Measurements from ENCODE around the gene HID1.

Gene HID1

DNA sequence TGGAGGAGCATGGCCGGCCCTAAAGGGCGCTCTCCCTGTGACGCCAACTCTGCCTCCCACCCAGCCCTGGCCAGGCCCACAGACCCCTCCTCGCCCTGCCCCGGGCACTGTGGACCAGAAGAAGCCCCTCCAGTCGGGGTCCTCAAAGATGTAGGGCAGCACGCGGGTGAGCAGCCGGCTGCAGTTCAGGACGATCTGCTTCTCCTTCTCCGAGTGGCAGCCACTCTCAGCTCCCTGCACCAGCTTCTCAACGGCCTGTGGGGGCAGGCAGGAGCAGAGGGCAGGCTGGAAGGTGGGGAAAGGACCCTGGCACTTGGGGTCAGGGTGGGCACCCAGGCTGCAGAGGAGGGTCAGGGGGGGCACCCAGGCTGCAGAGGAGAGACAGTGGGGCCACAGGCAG lies 8.9 kb downstream of the HID1 start:
- H3K27ac ChIP-seq = no peak overlapping the region
- H3K9me3 ChIP-seq = no peaks in the 10 kb centered on the region
- no peaks in the 10 kb centered on the region for H3K36me3 ChIP-seq
- peaks cover 47% of the 10 kb centered on the region for H3K27me3 ChIP-seq
- TF ChIP-seq CTCF (IDR thresholded peaks at IDR 0.05) = no peak
- peaks cover 0 to 6% of the 10 kb centered on the region in 2 experiments for H3K4me1 ChIP-seq (ENCODE audit: control insufficient read depth in 1 of 2, insufficient read depth in 1 of 2, low read depth in 1 of 2, low read length in 1 of 2)
- no peak overlapping the region for H3K4me3 ChIP-seq (ENCODE audit: low read depth in 1 of 2, low read length in 1 of 2)

DNA sequence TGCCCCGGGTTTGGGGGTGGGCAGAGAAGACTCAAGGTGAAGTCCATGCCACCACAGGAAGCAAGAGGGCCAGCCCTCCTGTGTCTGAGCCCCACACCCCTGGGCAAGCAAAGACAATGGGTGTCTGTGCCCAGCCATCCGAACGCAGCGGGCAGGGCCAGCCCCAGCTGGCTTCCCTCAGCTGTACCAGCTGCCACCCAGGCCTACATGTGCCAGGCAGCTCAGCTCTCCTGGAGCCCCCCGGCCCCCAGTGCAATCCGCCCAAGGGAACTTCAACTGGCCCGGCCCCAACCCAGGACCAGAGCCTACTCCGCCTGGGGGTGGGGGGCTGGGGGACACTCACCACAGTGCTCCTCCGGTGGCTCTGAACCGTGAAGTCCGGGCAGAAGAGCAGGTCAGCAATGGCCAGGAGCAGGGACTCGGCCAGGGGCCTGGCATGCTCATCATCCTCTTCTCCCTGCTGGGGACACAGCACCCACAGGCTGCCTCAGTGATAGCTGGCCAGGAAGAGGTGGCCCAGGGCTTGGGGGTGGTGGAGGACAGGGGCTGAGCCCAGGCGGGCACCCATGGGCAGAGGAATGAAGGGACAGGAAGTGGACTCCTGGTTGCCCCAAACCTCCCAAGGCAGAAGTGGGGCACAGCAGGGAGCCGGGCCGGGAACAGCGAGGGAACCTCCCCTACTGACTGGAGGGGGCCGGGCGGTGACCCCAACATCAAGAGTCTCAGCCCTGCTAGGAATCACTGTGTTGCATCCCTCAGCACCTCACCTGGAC lies 9.8 kb downstream of the HID1 start:
- no peak for TF ChIP-seq CTCF (IDR thresholded peaks at IDR 0.05)
- Histone ChIP-seq H3K4me3 (ENCODE audit: low read depth in 1 of 2, low read length in 1 of 2) (no peak overlapping the region), H3K4me1 (ENCODE audit: control insufficient read depth in 1 of 2, insufficient read depth in 1 of 2, low read depth in 1 of 2, low read length in 1 of 2) (peaks cover 0 to 6% of the 10 kb centered on the region in 2 experiments), H3K9me3 (no peaks in the 10 kb centered on the region), H3K27me3 (peaks cover 49% of the 10 kb centered on the region), H3K27ac (no peak overlapping the region), H3K36me3 (no peaks in the 10 kb centered on the region)

DNA sequence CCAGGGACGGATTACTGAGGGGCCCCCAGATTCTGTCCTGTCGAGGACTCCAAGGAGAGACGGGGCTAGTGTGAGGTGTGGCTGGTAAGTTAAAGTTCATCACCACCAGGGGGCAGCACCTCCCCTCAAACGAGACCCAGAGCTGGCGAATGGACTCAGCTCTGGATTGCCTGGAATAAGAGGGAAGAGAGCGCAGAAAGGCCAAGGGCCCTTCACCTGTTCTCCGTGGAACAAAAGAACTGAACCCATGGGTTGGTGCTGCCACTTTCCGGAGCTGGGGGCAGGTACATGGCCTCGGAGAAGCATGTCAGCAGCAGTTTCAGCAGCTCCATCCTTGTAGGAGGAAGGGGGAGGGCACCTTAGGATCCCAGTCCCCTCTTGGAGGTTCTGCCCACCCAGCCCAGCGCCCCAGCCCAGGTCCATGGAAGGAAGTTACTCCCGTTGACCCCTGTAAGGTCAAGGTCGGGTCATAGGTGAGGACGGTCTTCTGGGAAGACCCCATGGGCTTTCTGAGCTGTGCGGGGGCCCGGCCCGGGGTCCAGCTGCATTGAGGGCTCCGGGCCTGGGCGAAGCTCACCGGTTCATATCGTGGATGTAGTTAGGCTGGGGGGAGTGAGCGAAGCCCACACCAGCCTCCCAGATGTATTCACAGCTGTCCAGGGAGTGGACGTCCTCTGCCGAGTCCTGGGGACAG lies 10.8 kb downstream of the HID1 start:
- Histone ChIP-seq H3K4me1 (ENCODE audit: control insufficient read depth in 1 of 2, insufficient read depth in 1 of 2, low read depth in 1 of 2, low read length in 1 of 2) (peaks cover 0 to 6% of the 10 kb centered on the region in 2 experiments), H3K9me3 (peaks cover 2% of the 10 kb centered on the region), H3K27ac (no peak overlapping the region), H3K4me3 (ENCODE audit: low read depth in 1 of 2, low read length in 1 of 2) (no peak overlapping the region), H3K27me3 (peaks cover 49% of the 10 kb centered on the region), H3K36me3 (no peaks in the 10 kb centered on the region)
- TF ChIP-seq CTCF (IDR thresholded peaks at IDR 0.05) = peak; percentile 76

DNA sequence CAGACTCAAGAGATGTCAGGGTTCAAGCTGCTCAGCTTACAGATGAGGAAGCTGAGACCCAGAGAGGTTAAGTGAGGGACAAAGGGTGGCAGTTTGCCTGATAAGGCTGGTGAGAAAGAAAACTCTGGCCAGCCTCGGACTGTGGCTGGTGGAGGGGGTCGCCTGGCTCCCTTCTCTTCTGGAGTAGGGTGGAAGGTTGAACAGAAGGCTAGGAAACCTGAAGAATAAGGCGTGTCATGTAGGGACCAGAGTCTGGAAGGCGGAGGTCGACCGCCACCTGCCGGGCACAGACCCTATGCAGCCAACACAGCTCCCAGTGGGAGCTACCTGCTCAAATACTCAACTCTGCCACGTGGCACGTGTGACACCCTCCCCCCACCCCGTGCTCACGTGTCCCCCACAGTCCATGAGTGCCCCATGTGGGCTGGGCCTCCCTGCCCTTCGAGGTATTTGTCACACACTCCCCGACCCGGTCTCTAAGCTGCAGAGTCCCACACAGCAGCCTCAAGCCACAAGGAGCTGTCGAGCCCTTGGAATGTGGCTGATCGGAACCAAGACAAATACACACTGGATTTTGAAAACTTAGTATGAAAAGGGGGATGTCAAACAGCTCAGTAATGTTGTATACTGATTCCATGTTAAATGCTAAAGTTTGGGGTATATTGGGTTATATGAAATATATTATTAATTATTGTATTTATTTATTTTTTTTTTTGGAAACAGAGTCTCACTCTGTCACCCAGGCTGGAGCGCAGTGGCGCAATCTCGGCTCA lies 11.8 kb downstream of the HID1 start:
- Histone ChIP-seq H3K36me3 (no peaks in the 10 kb centered on the region), H3K4me1 (ENCODE audit: control insufficient read depth in 1 of 2, insufficient read depth in 1 of 2, low read depth in 1 of 2, low read length in 1 of 2) (peaks cover 0 to 6% of the 10 kb centered on the region in 2 experiments), H3K4me3 (ENCODE audit: low read depth in 1 of 2, low read length in 1 of 2) (no peak overlapping the region), H3K9me3 (peaks cover 7% of the 10 kb centered on the region), H3K27ac (no peak overlapping the region), H3K27me3 (peaks cover 49% of the 10 kb centered on the region)
- no peak for TF ChIP-seq CTCF (IDR thresholded peaks at IDR 0.05)

- Histone ChIP-seq H3K4me1 (ENCODE audit: control insufficient read depth in 1 of 2, insufficient read depth in 1 of 2, low read depth in 1 of 2, low read length in 1 of 2) (peaks cover 0 to 6% of the 10 kb centered on the region in 2 experiments), H3K27me3 (peaks cover 43% of the 10 kb centered on the region), H3K9me3 (peaks cover 7% of the 10 kb centered on the region), H3K36me3 (no peaks in the 10 kb centered on the region), H3K27ac (no peak overlapping the region), H3K4me3 (ENCODE audit: low read depth in 1 of 2, low read length in 1 of 2) (no peak overlapping the region)
- no peak for TF ChIP-seq CTCF (IDR thresholded peaks at IDR 0.05)
Observed at GRCh38 chr17:74959826-74960515, 12.6 kb downstream of the HID1 start.

All from neutrophil (primary cell).